GM21717 (cell line): Measurements from ENCODE around the gene LTB4R.

Experiments
- ATAC-seq: cut with Tn5 transposase; IDR thresholded peaks from one replicate; pipeline ENCODE4 v1.9.1; 2021; ENCODE audit warnings: mild to moderate bottlenecking, moderate library complexity; ENCODE audit not compliant: unreplicated experiment

The LTB4R gene, protein sequence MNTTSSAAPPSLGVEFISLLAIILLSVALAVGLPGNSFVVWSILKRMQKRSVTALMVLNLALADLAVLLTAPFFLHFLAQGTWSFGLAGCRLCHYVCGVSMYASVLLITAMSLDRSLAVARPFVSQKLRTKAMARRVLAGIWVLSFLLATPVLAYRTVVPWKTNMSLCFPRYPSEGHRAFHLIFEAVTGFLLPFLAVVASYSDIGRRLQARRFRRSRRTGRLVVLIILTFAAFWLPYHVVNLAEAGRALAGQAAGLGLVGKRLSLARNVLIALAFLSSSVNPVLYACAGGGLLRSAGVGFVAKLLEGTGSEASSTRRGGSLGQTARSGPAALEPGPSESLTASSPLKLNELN

DNA sequence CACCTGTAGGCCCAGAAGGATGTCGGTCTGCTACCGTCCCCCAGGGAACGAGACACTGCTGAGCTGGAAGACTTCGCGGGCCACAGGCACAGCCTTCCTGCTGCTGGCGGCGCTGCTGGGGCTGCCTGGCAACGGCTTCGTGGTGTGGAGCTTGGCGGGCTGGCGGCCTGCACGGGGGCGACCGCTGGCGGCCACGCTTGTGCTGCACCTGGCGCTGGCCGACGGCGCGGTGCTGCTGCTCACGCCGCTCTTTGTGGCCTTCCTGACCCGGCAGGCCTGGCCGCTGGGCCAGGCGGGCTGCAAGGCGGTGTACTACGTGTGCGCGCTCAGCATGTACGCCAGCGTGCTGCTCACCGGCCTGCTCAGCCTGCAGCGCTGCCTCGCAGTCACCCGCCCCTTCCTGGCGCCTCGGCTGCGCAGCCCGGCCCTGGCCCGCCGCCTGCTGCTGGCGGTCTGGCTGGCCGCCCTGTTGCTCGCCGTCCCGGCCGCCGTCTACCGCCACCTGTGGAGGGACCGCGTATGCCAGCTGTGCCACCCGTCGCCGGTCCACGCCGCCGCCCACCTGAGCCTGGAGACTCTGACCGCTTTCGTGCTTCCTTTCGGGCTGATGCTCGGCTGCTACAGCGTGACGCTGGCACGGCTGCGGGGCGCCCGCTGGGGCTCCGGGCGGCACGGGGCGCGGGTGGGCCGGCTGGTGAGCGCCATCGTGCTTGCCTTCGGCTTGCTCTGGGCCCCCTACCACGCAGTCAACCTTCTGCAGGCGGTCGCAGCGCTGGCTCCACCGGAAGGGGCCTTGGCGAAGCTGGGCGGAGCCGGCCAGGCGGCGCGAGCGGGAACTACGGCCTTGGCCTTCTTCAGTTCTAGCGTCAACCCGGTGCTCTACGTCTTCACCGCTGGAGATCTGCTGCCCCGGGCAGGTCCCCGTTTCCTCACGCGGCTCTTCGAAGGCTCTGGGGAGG is at the start of gene LTB4R:
Gene LTB4R (plus strand): TSS at position 857 of the 959 bp plus-strand sequence. CDS start 4,150 bp downstream, outside the sequence.
- peak; percentile 52 for ATAC-seq

DNA sequence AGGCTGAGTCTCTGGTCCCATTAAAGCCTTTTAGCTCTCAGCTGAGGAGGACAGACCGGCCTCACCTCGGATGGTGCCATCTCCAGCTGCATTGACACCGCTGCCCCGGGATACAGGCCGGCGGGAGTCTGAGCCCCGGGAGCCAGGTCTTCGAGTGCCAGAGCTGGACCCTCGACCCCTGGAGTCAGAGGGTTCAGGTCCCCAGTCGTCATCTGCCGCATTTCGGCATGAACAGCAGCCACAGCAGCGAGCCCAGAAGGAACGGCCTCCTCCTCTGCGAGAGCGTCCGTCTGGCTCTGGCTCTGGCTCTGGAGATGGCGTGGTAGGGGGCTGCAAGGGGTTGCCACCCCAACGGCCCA is 49.4 kb upstream of the LTB4R start:
- ATAC-seq, result no peak

DNA sequence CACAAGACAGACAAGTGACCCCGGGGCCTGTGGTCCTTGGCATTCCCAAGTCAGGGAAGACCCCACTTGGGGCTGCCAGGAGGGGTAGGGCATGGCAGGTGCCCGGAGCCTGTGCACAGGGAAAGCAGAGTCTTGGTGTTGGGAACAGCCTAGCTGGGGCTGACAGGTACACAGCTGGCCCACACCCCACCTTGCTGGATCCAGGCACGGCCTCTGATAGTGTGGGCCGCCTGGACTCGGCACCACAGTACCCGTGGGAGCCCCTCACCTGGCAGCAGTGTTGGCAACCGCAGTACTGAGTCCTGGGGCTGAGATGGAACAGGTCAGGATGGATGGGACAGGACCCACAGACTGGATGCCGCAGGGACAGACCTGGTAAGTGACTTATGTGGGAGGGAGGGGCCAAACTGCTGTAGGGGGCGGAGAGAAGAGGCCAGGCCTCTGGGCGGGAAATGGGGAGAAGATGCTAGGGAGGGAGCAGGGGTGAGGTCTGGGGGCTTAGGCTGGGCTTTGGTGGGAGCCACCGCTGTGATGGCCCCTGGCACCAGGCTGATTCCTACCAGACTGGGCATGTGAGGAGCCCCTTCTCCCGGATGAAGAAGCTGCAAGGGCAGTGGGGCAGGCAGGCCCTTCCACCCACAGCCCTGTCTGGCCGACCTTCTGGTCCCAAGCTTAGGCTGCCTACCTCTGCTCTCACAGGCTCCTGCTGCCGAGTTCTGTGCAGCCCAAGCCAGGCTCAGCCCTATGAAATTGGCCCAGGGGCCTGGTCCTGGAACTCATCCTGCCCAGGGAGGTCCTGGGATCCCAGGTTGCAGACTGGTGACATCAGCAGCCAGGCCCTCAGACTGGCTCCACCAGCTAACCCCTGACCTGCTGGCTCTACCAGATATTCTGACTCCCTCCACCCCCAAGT is 48.2 kb upstream of the LTB4R start, which contains the start of gene TGM1:
Gene TGM1 (minus strand): TSS at position 357 of the 913 bp plus-strand sequence. CDS start 825 bp downstream, outside the sequence.
- ATAC-seq, result no peak

DNA sequence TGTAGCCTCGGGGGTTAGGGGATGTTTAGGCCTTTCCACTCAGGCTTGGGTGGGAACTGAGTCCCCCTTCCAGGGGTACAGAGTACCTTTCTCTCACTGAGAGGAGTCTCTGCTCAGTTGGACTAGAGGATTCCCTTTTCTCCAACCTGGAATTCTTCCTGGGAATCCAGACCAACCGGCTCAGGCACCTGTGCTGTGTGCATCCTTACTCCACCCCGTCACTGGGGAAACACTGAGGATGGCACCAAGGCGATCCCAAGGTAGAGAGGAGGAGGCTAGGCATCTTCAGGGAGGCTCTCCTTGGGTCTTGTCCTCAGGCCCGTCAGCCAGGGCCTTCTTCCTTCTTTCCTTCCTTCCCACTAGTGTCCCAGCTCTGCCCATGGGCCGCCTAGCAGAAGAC is 47.5 kb upstream of the LTB4R start:
- no peak for ATAC-seq

DNA sequence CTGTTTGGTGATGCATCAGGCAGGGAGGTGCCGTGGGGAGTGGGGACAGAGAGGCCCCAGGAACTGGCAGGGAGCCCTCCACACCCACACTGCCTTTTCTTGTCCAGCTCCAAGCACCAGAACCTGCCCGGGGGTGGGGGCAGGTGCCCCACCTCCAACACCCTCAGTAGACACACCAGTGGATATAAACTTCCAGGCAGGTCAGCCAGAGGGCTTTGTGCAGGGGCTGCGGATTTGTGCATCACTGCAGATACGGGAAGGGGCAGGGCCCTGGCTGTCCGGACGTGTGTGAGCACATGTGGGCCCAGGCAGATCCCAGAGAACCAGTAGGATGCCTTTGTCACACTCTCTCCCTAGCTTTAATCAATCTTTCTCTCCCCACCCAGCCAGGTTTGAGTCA is 47.0 kb upstream of the LTB4R start:
- no peak for ATAC-seq

DNA sequence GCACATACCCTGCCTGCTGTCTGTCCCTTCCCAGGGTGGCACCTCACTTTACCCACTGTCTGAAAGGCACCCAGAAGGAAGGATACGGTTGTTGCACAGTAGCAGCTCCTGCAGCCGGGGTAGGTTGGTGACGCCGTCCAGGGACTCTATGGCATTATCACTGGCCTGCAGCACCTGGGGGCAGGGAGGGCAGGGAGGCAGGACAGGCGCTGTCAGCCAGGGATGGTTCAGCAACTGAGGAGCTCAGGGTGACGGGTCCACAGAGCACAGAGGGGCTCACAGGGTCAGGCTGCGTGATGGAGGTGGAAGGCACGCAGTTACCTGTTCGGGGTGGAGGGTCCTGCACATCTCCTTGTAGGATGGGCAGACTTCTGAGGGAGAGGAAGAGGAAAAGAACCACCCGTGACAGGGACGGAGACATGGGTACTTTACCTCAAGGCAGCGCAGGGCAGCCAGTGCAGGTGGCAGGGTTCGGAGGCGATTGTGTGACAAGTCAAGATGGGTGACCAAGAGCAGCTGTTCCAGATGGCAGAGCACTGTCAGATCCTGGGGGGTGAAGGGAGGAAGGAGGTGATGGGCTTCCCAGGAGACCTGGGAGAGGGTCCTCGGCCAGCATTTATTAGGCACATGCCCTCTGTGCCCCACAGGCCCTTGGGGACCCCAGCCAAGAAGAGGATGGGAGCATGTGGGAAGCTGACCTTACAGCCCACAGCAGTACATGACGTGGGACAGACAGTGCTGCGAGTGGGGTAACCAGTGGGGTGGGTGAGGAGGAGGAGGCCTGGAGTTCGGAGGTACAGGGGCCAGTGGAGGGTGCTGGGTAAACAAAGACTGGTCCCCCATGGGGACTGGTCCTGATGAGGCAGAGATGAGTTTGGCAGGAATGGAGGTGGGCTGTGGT is 44.7 kb upstream of the LTB4R start:
- no peak for ATAC-seq

DNA sequence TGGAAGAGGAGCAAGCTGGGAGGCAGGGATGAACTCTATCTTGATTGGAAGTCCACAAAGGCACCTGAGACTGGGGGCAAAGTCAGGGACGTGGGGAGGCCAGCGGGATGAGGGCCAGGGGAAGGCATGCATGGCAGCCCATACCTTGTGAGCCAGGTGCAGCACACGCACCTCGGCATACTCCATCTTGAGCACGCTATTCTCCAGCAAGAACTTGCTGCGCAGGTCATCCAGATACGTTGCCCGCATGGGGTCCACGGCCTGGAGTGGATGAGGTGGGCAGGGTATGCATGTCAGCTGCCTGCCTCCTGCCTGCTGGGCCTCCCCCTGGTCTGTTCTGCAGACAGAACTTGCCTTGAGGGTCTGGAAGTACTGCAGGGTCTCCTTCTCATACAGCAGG is 43.8 kb upstream of the LTB4R start:
- ATAC-seq, result no peak

DNA sequence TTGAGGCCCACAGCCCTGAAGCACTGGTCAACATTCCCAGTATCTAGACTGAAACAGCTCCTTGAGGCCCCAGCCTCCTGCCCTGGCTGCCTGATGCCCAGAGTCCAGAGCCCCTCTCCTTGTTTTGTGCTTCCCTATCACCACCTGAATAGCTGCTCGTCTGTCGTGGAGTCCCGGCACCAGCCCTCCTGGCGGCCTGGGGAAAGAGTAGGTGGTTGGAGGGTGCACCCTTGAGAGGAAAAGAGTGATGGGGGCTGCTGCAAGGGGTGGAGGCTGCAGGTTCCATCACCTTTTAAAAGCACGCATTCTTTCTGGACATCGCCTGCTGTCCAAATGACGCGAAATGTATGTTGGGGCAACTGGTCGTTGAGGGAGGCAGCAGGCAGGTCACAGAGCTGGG is 43.1 kb upstream of the LTB4R start:
- ATAC-seq, result no peak

DNA sequence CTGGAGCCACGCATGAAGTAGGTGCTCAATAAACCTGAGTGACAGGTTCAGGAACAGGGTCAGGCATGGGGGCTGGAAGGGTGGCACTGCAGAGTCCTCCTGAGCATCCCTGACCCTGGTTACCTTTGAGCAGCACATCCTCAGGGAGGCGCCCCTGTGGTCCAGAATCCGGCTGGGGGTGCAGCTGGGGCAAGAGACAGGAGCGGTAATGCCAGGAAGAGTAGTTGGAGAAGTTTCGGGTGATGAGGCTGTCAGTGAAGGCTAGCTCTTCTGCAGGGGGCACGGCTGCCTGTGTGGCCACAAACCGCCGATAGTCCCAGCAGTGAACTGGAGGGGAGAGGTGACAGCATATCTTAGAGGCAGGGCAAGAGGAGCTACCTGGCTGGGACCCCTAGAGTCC is 41.9 kb upstream of the LTB4R start:
- ATAC-seq, result no peak

DNA sequence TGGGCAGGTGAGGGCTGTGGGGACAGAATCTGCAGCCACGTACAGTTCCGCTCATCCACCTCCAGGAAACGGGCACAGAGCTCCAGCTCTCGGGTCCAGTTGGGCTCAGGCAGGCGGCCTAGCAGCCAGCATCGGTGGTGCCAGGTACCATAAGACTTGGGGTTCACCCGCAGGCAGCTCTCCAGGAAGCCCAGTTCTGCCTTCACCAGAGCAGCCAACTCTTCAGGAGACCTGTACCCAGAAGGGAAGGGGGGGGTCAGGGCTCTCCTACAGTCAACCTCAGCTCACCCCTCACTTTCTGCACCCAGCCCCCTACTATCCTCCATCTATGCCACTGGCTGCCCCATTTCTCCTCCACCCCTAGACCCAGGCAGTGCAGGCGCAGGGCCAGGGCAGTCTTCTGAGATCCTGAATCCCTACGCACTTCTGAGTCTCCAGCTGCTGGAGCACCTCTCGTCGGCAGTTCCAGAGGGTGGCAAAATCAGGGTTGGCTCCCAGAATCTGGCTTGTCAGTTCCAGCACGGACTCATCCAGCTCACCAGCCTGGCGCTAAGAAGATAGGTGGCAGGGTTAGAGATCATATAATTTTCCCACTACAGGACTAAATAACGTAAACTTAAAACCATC is 41.3 kb upstream of the LTB4R start:
- no peak for ATAC-seq

DNA sequence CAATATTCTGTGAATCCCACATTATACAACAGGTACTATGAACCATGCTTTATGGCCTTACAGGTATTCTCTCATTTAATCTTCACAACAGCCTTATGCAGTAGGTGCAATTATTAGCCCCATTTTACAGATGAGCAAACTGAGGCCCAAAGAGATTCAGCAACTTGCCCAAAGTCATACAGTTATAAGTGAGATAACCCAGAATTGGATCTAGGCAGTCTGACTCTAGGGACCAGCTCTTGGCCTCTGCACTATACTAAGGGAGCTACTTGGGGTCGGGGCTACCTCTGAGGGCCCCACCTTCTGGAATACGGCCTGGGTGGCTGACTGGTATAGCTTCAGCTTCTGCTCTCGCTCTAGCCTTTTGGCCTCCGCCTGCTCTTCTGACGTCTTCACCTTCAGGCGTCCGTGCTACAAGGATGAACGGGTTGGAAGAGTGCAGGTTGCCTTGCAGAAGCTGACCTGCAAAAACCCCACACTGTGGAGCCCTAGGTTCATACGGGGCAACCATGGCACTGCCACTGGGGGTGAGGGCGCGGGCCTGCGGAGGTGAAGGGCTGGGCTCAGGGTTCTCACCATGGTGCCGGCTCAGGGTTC is 40.7 kb upstream of the LTB4R start:
- no peak for ATAC-seq

DNA sequence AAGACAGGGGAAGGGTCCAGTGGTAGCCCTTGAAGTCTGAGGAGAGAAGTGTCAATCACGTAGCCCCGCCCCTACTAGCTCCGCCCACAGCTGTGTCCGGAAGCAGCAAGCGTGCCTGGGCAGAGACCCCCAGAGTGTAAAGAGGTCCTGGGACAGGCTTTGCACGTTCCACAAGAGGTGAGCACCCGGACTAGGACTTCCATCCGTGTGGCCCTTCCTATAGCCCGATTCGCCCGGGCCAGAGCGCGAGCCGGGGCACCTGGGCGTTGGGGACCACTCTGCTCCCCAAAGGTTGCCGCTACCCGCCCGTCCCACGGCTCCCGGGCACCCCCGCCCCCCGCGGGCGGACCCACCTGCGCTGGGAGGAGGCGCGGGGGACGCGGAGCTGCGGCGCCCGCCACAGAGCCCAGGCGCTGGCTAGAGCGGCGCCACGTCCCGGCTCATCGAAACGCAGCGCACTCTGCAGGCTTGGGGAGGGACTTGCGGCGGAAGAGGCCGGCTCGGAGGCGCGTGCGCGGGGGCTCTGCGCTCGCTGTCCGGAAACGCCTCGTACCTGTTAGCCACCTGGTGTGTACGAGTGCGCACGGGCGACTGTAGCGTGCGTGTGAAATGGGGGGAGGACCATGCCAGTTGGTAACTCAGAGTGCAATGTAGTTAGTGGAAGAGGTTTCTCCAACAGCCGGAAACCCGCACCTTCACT is 40.0 kb upstream of the LTB4R start, which contains the start of gene RABGGTA:
Gene RABGGTA (minus strand): TSS at position 464 of the 700 bp plus-strand sequence. CDS start 482 bp downstream, outside the sequence.
- peak; percentile 72 for ATAC-seq

DNA sequence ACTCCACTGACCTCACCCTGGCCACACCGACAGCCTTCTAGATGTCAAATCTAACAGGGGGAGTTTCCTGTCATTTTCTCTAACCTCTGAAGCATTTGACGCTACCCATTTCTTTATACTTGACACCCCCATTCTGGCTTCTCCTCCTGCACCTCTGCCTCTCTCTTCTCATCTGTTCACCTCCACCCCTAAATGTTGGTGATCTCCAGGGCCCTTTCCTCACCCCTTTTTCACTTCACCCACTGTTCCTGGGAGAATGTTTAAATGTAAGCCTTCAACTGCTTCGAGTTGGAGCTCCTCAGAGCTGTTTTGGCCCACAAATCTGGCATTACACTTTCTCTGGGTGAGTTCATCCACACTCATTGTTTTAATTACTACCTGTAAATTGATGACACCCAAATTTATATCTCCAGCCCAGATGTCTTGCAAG is 39.5 kb upstream of the LTB4R start:
- no peak for ATAC-seq

DNA sequence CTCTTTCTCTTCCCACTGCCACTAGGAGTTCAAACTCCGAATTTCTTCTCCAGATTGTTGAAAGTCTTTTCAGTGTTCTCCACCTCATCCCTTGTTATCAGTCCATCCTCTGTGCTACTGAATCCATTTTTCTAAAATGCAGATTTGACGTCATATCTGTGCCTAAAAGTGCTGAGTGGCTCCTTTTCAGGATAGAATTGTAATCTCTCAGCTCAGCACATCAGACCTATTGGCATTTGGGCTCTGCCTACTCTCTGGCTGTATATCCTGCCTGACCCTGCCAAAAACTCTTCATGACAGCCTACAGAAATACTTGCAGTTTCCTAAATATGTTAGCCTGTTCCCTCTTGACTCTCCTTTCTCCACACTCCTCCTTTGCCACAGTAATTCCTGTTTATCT is 38.8 kb upstream of the LTB4R start:
- no peak for ATAC-seq

DNA sequence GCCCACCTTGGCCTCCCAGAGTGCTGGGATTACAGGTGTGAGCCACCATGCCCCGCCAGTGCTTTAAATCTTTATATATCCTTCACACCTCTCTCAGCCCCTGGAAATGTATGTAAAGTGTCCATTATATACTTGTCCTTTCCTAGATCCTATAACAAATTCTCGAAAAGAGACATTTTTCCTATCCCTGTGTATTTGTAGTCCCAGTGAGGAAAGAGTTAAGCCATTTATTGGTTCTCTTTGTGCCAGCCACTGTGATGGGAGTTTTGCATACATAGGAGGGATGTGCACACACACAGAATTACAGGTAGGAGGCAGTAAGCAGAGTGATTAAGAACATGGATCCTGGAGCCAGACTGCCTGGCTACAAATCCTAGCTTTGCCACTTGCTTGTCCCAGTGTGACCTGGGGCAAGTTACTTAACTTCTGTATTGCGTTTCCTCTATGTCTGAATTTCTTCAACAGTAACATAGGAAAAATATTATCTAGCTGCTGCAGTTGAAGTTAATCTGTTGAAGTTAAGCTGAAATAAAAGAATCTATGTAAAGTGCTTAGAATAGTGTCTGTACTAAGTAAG is 37.8 kb upstream of the LTB4R start:
- ATAC-seq, result no peak

DNA sequence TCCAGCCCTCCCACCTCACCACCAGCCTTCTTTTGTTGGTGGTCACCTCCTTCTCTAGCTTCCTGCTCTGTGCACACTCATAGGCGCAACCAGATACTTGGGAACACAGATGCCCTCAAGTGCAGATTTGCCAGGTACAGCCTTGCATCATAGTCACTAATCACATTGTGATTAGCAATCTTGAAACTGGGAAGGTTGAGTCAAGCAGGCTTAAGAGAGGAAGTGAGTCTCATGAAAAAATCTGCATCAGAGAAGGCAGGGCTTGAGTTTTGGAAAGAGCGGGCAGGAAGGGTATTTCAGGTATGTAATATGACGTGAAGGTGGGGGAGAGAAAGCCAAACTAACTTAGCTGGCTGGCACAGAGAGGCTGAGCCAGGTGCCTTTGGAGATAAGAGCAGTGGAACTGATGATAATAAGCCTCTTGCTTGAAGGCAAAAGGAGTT is 37.2 kb upstream of the LTB4R start:
- peak; percentile 54 for ATAC-seq

DNA sequence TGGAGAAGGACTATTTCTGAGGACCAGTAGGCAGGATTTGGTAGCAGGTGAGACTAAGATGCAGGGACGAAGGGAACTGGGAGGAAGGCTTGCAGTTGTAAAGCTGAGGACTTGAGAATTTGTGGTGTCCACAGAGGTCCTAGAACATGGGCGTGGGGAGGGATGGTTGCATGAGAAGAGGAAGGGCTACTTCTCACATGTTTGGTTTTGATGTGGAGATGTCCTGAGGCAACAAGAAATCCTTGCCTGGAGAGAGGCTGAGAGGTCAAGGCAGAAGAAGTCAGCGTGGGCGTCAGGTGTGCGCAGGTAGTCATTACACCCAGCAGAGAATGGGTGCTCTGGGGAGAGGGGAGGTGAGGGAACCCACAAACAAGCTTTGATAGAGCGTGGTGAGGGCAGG is 34.2 kb upstream of the LTB4R start:
- no peak for ATAC-seq
